Type B pancreatic cell (in vitro differentiated cells): ENCODE results near the gene MDFIC. TPM values are rescaled to one million over a fixed set of nuclear protein-coding genes. Genes with fewer than 3 reads are reported as not detected.

Source experiments
- DNase-seq: peaks from one replicate; pipeline ENCODE4 v3.0.0; 2021; ENCODE audit warnings: mixed read lengths; ENCODE audit not compliant: unreplicated experiment; ENCODE audit errors: extremely low spot score
- H3K27ac Mint-ChIP-seq: 2 replicates; pipeline ENCODE4 v1.8.0; 2021; ENCODE audit warnings: mild to moderate bottlenecking, mixed read lengths
- H3K27me3 Mint-ChIP-seq: 2 replicates; pipeline ENCODE4 v1.8.0; 2021; ENCODE audit warnings: mixed read lengths
- H3K36me3 Mint-ChIP-seq: 2 replicates; pipeline ENCODE4 v1.8.0; 2021; ENCODE audit warnings: mixed read lengths
- H3K4me1 Mint-ChIP-seq: one replicate; pipeline ENCODE4 v1.8.0; 2021; ENCODE audit warnings: mixed read lengths; ENCODE audit not compliant: unreplicated experiment
- H3K4me3 Mint-ChIP-seq: 2 replicates; pipeline ENCODE4 v1.8.0; 2021; ENCODE audit warnings: mild to moderate bottlenecking, mixed read lengths
- H3K9me3 Mint-ChIP-seq: 2 replicates; pipeline ENCODE4 v1.8.0; 2021; ENCODE audit warnings: mixed read lengths
- total RNA-seq: library from RNA; stranded (reverse); gene quantifications from 2 replicates; pipeline ENCODE4 v1.2.1, GENCODE V29; 2021; ENCODE audit warnings: low replicate concordance
- TF ChIP-seq, protein P1 (sequence below): fragments of 200-600 bp; sonication (generic); conservative IDR thresholded peaks from 2 replicates; pipeline ENCODE4 v1.5.0; 2021; ENCODE audit warnings: antibody characterized with exemption, mild to moderate bottlenecking

MDFIC gene
- total RNA-seq, 1 donor from 2014 or later = 20.2 TPM

DNA sequence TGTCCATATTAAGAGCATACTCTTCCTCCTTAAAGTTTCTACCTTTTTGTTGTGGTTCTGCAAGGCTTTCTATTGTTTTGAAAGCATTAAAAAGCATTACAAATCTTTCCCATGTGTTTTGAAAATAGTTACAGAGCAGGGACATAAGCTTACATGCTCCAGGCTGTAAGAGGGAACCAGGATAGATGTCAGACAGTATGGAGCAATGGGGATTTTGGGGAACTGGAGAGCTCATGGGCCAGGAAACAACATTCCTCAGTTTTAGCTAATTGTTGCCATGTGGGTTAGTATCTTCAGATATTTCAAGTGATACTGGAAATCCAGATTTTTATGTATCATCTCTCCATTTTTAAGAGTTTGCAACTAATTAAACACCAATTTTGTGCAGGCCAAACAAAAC lies 3.5 kb downstream of the MDFIC start:
- Mint-ChIP-seq H3K4me3 (peak overlapping the region; percentile 13), H3K27me3 (no peaks in the 10 kb centered on the region), H3K27ac (no peak overlapping the region), H3K4me1 (peaks cover 12% of the 10 kb centered on the region), H3K36me3 (peaks cover 5% of the 10 kb centered on the region), H3K9me3 (no peaks in the 10 kb centered on the region)
- no peak for DNase-seq
- TF ChIP-seq, protein P1, sequence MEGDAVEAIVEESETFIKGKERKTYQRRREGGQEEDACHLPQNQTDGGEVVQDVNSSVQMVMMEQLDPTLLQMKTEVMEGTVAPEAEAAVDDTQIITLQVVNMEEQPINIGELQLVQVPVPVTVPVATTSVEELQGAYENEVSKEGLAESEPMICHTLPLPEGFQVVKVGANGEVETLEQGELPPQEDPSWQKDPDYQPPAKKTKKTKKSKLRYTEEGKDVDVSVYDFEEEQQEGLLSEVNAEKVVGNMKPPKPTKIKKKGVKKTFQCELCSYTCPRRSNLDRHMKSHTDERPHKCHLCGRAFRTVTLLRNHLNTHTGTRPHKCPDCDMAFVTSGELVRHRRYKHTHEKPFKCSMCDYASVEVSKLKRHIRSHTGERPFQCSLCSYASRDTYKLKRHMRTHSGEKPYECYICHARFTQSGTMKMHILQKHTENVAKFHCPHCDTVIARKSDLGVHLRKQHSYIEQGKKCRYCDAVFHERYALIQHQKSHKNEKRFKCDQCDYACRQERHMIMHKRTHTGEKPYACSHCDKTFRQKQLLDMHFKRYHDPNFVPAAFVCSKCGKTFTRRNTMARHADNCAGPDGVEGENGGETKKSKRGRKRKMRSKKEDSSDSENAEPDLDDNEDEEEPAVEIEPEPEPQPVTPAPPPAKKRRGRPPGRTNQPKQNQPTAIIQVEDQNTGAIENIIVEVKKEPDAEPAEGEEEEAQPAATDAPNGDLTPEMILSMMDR = no peak

DNA sequence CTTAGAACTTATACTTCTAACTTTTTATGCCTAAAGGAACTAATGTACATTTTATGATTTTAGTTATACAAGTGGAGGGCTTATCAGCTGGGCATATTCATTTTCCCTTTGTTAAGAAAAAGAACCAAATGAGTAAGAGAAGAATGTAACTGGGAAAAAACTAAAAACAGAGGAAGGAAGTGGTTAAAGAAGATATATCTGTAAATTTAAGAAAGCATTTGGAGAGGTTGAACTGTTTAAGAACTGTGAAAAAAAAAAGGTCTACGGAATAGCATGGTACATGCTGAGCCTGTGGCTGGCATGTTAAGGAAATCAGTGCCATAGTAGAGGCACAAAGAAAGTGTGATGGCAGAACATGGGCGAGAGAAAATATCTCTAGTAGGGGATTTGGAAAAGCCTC lies 6.2 kb downstream of the MDFIC start:
- Mint-ChIP-seq H3K9me3 (no peaks in the 10 kb centered on the region), H3K4me3 (no peak overlapping the region), H3K27ac (no peak overlapping the region), H3K27me3 (no peaks in the 10 kb centered on the region), H3K36me3 (peaks cover 5% of the 10 kb centered on the region), H3K4me1 (peaks cover 13% of the 10 kb centered on the region)
- TF ChIP-seq, protein P1 = no peak
- no peak for DNase-seq

DNA sequence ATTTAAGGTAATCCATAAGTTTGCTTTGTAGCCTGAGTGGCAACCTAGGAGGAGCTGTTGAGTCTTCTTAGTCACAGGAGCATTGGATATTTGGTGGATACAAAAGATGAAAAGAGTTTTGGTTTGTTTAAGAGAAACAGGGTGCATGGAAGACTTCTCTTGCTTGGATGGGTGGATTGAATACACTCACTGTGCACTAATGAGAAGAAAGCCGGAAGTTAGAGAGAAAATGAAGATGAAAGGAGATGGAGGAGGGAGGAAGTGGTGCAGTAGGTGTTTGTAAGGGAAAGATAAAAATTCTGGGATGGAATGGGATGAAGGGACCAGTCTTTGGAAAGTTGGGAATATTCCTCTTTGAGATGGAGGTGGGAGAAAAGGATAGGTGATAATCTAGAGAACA lies 7.7 kb downstream of the MDFIC start:
- Mint-ChIP-seq H3K27me3 (no peaks in the 10 kb centered on the region), H3K9me3 (no peaks in the 10 kb centered on the region), H3K4me3 (no peak overlapping the region), H3K27ac (no peak overlapping the region), H3K4me1 (peaks cover 9% of the 10 kb centered on the region), H3K36me3 (peaks cover 8% of the 10 kb centered on the region)
- TF ChIP-seq, protein P1 = no peak
- no peak for DNase-seq

DNA sequence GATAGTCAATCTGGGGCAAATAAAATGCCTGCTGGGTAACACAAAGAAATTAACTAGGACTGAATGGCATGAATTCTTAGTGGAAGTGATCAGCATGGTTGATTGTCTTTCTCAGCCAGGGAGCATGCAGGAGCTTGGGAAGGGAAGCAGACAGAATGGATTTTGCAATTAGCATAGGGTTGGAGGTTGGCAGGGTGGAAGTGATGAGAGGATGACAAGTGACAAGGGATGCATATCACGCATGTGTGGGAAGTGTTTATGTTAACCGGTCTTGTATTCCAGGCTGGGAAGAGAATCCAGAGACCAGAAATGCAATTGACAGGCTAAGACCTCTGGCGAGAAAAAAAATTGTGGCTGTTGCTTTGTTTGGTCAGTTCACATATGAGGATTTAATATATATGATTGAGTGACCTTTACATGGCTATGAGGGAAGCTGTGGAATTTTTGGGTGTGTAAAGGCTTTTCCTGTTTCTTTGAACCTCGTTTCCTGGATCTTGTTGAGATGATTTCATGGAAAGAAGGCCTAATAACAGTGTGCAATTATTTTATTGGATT lies 8.3 kb downstream of the MDFIC start:
- no peaks in the 10 kb centered on the region for H3K27me3 Mint-ChIP-seq
- no peaks in the 10 kb centered on the region for H3K9me3 Mint-ChIP-seq
- TF ChIP-seq, protein P1 = no peak
- H3K4me3 Mint-ChIP-seq = no peak overlapping the region
- peaks cover 9% of the 10 kb centered on the region for H3K4me1 Mint-ChIP-seq
- DNase-seq = no peak
- H3K27ac Mint-ChIP-seq = no peak overlapping the region
- peaks cover 8% of the 10 kb centered on the region for H3K36me3 Mint-ChIP-seq

DNA sequence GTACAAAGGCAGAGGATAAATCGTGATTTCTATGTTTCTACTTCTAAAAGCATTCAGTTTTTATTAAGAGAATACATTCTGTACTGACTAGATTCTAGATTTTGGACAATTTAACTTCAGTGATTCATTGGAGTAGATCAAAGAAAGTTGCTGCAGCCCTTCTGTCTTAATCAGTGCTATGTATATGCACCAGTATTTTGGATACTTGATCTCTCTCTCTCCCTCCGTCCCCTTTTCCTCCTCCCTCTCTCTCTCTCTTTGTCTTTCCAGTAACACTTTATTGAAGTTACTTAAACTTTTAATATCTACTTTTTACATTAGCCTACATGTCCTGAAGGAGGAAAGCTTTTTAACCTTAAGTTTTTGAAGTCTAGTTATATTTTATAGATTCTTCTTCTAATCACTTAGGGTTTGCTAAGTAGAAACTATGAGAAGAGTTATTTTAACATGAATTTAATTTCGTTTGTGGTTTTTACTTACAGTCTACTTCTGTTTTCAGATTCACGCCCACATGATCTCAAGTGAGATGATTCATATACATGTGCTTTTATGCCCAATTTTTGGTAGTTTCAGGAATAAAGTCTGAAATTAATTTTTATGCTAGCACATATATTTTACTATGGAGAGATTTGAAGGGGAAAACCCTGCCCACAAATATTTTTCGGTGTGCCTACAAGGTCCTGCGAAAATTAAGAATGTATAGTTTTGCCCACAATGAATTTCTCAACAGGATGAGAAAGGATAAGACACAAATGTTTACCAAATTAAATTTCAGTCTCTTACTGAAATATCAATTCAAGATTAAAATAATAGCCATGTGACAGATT lies 9.1 kb downstream of the MDFIC start:
- TF ChIP-seq, protein P1 = no peak
- Mint-ChIP-seq H3K9me3 (no peaks in the 10 kb centered on the region), H3K36me3 (peaks cover 4% of the 10 kb centered on the region), H3K27ac (no peak overlapping the region), H3K4me1 (peaks cover 5% of the 10 kb centered on the region), H3K27me3 (no peaks in the 10 kb centered on the region), H3K4me3 (no peak overlapping the region)
- DNase-seq = no peak
